ENCODE results near the gene PSENEN. TPM values are rescaled to one million over a fixed set of nuclear protein-coding genes. Genes with fewer than 3 reads are reported as not detected.

The PSENEN gene
- total and polyA plus RNA-seq, 2 experiments from 2014 or later = 43.7 to 173 TPM

DNA sequence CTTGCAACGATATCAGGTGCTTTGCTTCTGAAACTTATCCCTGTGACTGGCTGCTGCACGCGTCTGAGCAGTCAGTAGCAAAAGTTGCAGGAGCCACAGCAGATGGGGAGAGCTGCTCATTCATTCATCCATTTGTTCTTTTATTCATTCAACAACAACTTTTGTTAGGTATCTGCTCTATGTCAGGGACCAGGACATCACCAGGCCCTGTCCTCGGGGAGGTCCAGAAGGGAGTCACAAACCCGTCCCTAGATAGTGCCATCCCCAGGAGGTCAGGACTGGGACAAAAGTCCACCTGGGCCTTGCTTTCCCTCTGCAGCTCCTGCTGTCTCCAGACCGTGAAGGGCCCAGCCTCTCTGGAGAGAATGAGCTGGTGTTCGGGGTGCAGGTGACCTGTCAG lies 32.5 kb downstream of the PSENEN start:
- no peak overlapping the region for H3K27ac ChIP-seq
- H3K27me3 ChIP-seq = no peaks in the 10 kb centered on the region
- H3K36me3 ChIP-seq = no peaks in the 10 kb centered on the region
- H3K4me1 ChIP-seq (ENCODE audit: low read depth) = no peaks in the 10 kb centered on the region
- DNase-seq (ENCODE audit: low read depth in 1 of 2, low spot score in 1 of 2) = no peak
- no peaks in the 10 kb centered on the region for H3K9me3 ChIP-seq (ENCODE audit: low read depth)
- TF ChIP-seq, protein P1, sequence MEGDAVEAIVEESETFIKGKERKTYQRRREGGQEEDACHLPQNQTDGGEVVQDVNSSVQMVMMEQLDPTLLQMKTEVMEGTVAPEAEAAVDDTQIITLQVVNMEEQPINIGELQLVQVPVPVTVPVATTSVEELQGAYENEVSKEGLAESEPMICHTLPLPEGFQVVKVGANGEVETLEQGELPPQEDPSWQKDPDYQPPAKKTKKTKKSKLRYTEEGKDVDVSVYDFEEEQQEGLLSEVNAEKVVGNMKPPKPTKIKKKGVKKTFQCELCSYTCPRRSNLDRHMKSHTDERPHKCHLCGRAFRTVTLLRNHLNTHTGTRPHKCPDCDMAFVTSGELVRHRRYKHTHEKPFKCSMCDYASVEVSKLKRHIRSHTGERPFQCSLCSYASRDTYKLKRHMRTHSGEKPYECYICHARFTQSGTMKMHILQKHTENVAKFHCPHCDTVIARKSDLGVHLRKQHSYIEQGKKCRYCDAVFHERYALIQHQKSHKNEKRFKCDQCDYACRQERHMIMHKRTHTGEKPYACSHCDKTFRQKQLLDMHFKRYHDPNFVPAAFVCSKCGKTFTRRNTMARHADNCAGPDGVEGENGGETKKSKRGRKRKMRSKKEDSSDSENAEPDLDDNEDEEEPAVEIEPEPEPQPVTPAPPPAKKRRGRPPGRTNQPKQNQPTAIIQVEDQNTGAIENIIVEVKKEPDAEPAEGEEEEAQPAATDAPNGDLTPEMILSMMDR (IDR thresholded peaks at IDR 0.05; ENCODE audit: low read depth, low read length) = no peak
- no peak overlapping the region for H3K4me3 ChIP-seq

DNA sequence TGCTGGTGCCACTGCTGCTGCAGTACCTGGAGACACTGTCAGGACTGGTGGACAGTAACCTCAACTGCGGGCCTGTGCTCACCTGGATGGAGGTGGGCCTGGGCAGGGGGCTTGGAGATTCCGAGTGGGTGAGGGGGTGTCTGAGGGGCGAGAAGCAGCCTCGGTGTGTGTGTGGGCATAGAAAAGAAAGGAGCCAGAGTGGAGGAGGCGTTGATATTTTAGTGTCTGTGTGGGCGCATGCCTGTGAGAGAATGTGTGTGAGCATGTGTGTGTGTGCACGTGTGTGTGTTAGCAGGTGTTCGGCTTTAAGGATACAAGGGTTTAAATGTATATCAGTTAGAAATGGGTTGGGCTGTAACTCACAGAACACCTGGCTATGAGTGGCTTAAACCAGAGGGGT lies 33.6 kb downstream of the PSENEN start:
- Histone ChIP-seq H3K9me3 (ENCODE audit: low read depth) (no peaks in the 10 kb centered on the region), H3K27me3 (no peaks in the 10 kb centered on the region), H3K36me3 (no peaks in the 10 kb centered on the region), H3K27ac (no peak overlapping the region), H3K4me3 (no peak overlapping the region), H3K4me1 (ENCODE audit: low read depth) (no peaks in the 10 kb centered on the region)
- DNase-seq (ENCODE audit: low read depth in 1 of 2, low spot score in 1 of 2) = no peak
- TF ChIP-seq, protein P1 (IDR thresholded peaks at IDR 0.05; ENCODE audit: low read depth, low read length) = no peak

DNA sequence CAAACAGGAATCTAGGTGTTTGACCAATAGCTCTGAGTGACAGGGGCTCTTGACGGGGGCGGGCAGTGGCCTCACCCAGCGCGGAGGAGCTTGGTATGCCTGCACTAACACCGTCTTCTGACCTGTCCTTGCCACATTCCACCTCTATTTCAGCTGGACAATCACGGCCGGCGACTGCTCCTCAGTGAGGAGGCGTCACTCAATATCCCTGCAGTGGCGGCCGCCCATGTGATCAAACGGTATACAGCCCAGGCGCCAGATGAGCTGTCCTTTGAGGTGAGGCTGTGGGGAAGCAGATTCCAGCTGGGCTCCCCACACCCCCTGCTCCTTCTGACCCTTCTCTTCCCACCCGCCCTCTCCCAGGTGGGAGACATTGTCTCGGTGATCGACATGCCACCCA lies 34.6 kb downstream of the PSENEN start:
- H3K9me3 ChIP-seq (ENCODE audit: low read depth) = no peaks in the 10 kb centered on the region
- H3K4me1 ChIP-seq (ENCODE audit: low read depth) = no peaks in the 10 kb centered on the region
- TF ChIP-seq, protein P1 (IDR thresholded peaks at IDR 0.05; ENCODE audit: low read depth, low read length) = no peak
- no peak overlapping the region for H3K4me3 ChIP-seq
- H3K36me3 ChIP-seq = no peaks in the 10 kb centered on the region
- no peak for DNase-seq (ENCODE audit: low read depth in 1 of 2, low spot score in 1 of 2)
- no peak overlapping the region for H3K27ac ChIP-seq
- no peaks in the 10 kb centered on the region for H3K27me3 ChIP-seq

DNA sequence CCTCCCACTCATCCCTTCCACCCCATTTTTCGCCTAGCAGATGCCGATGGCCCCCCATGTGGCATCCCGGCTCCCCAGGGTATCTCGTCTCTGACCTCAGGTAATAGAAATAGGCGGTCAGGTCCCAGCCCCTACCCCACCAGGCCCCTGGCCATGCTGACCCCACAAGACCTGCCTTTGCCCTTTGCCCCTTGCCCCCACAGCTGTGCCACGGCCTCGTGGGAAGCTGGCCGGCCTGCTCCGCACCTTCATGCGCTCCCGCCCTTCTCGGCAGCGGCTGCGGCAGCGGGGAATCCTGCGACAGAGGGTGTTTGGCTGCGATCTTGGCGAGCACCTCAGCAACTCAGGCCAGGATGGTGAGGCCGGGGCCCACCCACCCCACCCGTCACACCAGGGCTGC lies 35.3 kb downstream of the PSENEN start:
- H3K4me1 ChIP-seq (ENCODE audit: low read depth) = no peaks in the 10 kb centered on the region
- TF ChIP-seq, protein P1 (IDR thresholded peaks at IDR 0.05; ENCODE audit: low read depth, low read length) = no peak
- no peaks in the 10 kb centered on the region for H3K27me3 ChIP-seq
- DNase-seq (ENCODE audit: low read depth in 1 of 2, low spot score in 1 of 2) = no peak
- H3K9me3 ChIP-seq (ENCODE audit: low read depth) = no peaks in the 10 kb centered on the region
- no peaks in the 10 kb centered on the region for H3K36me3 ChIP-seq
- no peak overlapping the region for H3K4me3 ChIP-seq
- no peak overlapping the region for H3K27ac ChIP-seq

DNA sequence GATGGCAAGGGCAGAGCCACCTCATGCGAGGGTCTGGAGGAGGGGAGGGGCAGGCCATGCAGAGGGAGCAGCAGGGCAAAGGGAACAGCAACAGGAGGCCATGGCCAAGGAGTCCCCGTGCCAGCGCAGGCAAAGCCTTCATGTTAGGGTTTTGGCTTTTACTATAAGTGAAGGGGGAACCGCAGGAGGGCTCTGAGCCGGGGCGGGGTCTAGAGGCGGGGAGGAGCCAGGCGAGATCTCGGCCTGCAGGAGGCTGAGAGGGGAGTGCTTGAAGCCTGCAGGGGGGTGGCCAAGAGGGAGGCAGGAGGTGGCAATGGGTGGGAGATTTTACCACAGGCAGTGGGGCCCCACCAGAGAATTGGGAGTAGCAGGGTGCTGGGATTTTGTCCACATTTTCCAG lies 36.2 kb downstream of the PSENEN start:
- DNase-seq (ENCODE audit: low read depth in 1 of 2, low spot score in 1 of 2) = no peak

More for the DNA sequence above, 36.2 kb downstream of the PSENEN start:
- Histone ChIP-seq H3K4me3 (no peak overlapping the region), H3K27ac (no peak overlapping the region), H3K9me3 (ENCODE audit: low read depth) (no peaks in the 10 kb centered on the region), H3K4me1 (ENCODE audit: low read depth) (no peaks in the 10 kb centered on the region), H3K27me3 (no peaks in the 10 kb centered on the region), H3K36me3 (no peaks in the 10 kb centered on the region)
- TF ChIP-seq, protein P1 (IDR thresholded peaks at IDR 0.05; ENCODE audit: low read depth, low read length) = no peak
